Caco-2 (cell line): ENCODE measurements around the gene BTBD16. TPM values are rescaled to one million over a fixed set of nuclear protein-coding genes. Genes with fewer than 3 reads are reported as not detected.

ENCODE experiments used
- BruUV-seq: library from RNA; stranded (reverse); fragments of 400-500 nt; replicated peaks from 2 replicates; lab custom pipeline; 2021; lab: Mats Ljungman, UMichigan
- CTCF ChIA-PET: fragments of 300-600 bp; sonication (Branson Sonifier 250); formaldehyde crosslinking; loops from one replicate; lab custom pipeline; 2022; ENCODE audit warnings: antibody characterized with exemption; lab: Charles Lee
- POLR2A ChIA-PET: fragments of 300-600 bp; sonication (Branson Sonifier 250); formaldehyde crosslinking; loops from one replicate; lab custom pipeline; 2022; ENCODE audit warnings: antibody characterized with exemption; lab: Charles Lee
- DNase-seq, 2 experiments: peaks; one replicate each; pipeline versions ENCODE4 v3.0.0 to v3.0.0-alpha.2; 2020 to 2022
- H3K27me3 ChIP-seq: replicated peaks from 2 replicates; pipeline ENCODE4 v1.6.0; 2011; ENCODE audit warnings: low read length; ENCODE audit not compliant: control insufficient read depth, insufficient read depth
- H3K36me3 ChIP-seq: 2 replicates; pipeline ENCODE4 v1.5.1; 2011; ENCODE audit warnings: low read length; ENCODE audit not compliant: control insufficient read depth, insufficient read depth
- H3K4me1 ChIP-seq: fragments of 250-450 bp; sonication (Bioruptor Pico); 2 replicates; pipeline ENCODE4 v1.5.1; 2020; ENCODE audit warnings: mild to moderate bottlenecking
- H3K4me3 ChIP-seq: 2 replicates; pipeline ENCODE4 v1.5.1; 2011; ENCODE audit warnings: low read depth, mild to moderate bottlenecking, control low read depth, low read length
- H3K9me3 ChIP-seq: fragments of 250-450 bp; sonication (Bioruptor Pico); 2 replicates; pipeline ENCODE4 v1.5.1; 2020; ENCODE audit warnings: mild to moderate bottlenecking, moderate library complexity
- H3K27ac Mint-ChIP-seq: one replicate; pipeline ENCODE4 v1.8.0; 2022; ENCODE audit warnings: mixed read lengths; ENCODE audit not compliant: unreplicated experiment
- H3K27me3 Mint-ChIP-seq: one replicate; pipeline ENCODE4 v1.8.0; 2022; ENCODE audit warnings: mixed read lengths; ENCODE audit not compliant: insufficient read depth, unreplicated experiment
- H3K36me3 Mint-ChIP-seq: one replicate; pipeline ENCODE4 v1.8.0; 2022; ENCODE audit warnings: mild to moderate bottlenecking, mixed read lengths; ENCODE audit not compliant: insufficient read depth, unreplicated experiment
- H3K4me1 Mint-ChIP-seq: one replicate; pipeline ENCODE4 v1.8.0; 2022; ENCODE audit warnings: low read depth, mixed read lengths; ENCODE audit not compliant: unreplicated experiment
- H3K4me3 Mint-ChIP-seq: one replicate; pipeline ENCODE4 v1.8.0; 2022; ENCODE audit warnings: mild to moderate bottlenecking, moderate library complexity, mixed read lengths; ENCODE audit not compliant: unreplicated experiment
- H3K9me3 Mint-ChIP-seq: one replicate; pipeline ENCODE4 v1.8.0; 2022; ENCODE audit warnings: mixed read lengths; ENCODE audit not compliant: unreplicated experiment
- intact Hi-C: fragments of 100-400 bp; cut with micrococcal nuclease; formaldehyde crosslinking; loops from one replicate; pipeline ENCODE4 v1.10.0; 2022; ENCODE audit not compliant: unreplicated experiment
- total RNA-seq: library from RNA; stranded (reverse); gene quantifications from 2 replicates; pipeline ENCODE4 v1.2.3, GENCODE V29; 2022
- TF ChIP-seq, protein P1 (sequence below), 2 experiments: fragments of 200-600 bp in 1 of 2; IDR thresholded peaks; 1 replicate in 1 of 2; 2 replicates in 1 of 2; pipeline versions ENCODE4 v1.5.1 to v1.8.0; 2011 to 2022; ENCODE audit warnings: antibody characterized with exemption in 1 of 2, control low read depth in 1 of 2, inconsistent platforms in 1 of 2, low read depth in 1 of 2, low read length in 1 of 2, mild to moderate bottlenecking in 1 of 2, moderate library complexity in 1 of 2; ENCODE audit not compliant: insufficient read depth in 1 of 2, severe bottlenecking in 1 of 2, unreplicated experiment in 1 of 2

BTBD16 gene
- total RNA-seq, 1 experiment from 2014 or later, result not detected

DNA sequence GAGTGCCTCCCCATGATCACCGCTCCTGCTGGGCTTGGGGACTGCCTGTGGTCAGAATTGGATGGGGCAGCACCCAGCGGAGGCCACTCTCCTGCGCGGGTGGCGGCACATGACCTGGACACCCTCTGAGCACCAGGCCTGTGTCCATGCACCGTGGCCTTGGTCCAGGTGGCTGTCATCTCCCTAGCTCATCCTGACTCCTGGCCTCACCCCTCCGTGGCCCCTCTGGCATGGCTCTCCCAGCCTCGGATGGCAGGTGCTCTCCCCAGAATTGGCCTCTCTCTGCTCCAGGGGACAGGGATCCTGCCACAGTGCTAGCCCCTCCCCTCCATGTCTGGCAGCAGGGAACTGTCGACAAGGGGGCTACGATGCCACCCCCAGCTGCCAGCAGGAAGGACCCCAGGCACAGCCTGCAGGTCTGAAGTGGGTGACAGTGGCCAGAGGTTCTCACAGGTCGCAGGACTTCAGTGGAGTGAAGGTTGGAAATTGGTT is 37.2 kb upstream of the BTBD16 start:
- ChIA-PET CTCF (no interaction called here), POLR2A (no interaction called here)
- Mint-ChIP-seq H3K36me3 (peaks cover 62% of the 10 kb centered on the region), H3K4me3 (no peak overlapping the region), H3K4me1 (no peaks in the 10 kb centered on the region), H3K27ac (no peak overlapping the region), H3K27me3 (no peaks in the 10 kb centered on the region), H3K9me3 (no peaks in the 10 kb centered on the region)
- no TSS peak for BruUV-seq
- no peaks in the 10 kb centered on the region for H3K4me1 ChIP-seq
- H3K4me3 ChIP-seq, result no peak overlapping the region
- TF ChIP-seq, protein P1, sequence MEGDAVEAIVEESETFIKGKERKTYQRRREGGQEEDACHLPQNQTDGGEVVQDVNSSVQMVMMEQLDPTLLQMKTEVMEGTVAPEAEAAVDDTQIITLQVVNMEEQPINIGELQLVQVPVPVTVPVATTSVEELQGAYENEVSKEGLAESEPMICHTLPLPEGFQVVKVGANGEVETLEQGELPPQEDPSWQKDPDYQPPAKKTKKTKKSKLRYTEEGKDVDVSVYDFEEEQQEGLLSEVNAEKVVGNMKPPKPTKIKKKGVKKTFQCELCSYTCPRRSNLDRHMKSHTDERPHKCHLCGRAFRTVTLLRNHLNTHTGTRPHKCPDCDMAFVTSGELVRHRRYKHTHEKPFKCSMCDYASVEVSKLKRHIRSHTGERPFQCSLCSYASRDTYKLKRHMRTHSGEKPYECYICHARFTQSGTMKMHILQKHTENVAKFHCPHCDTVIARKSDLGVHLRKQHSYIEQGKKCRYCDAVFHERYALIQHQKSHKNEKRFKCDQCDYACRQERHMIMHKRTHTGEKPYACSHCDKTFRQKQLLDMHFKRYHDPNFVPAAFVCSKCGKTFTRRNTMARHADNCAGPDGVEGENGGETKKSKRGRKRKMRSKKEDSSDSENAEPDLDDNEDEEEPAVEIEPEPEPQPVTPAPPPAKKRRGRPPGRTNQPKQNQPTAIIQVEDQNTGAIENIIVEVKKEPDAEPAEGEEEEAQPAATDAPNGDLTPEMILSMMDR (IDR thresholded peaks at IDR 0.05; ENCODE audit: insufficient read depth in 1 of 2, low read depth in 1 of 2, low read length in 1 of 2, severe bottlenecking in 1 of 2, unreplicated experiment in 1 of 2), result no peak
- intact Hi-C loops, result no loop called here
- H3K27me3 ChIP-seq, result no peaks in the 10 kb centered on the region
- no peaks in the 10 kb centered on the region for H3K9me3 ChIP-seq
- no peak for DNase-seq
- H3K36me3 ChIP-seq, result peaks cover 5% of the 10 kb centered on the region

DNA sequence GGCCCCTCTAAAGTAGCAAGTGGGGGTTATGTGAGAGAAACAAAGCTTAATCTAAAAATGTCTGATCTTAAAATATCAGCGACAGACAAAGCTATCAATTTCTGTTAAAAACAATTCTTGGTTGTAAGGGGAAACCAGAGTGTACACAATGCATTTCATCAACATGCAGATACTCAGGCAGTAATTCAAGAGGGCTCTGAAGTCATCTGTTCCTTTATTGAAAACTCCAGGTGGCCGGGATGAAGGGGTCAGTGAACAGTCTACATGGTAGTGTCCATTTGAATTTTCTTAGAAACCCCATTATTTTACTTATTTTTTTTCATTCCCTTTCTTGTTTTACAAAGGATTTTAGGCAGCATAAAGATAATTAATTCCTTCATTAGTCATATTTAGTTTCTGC is 36.7 kb upstream of the BTBD16 start:
- ChIA-PET CTCF (no interaction called here), POLR2A (no interaction called here)
- Histone ChIP-seq H3K4me1 (no peaks in the 10 kb centered on the region), H3K9me3 (no peaks in the 10 kb centered on the region), H3K4me3 (no peak overlapping the region), H3K36me3 (peaks cover 5% of the 10 kb centered on the region), H3K27me3 (no peaks in the 10 kb centered on the region)
- intact Hi-C loops, result no loop called here
- H3K4me3 Mint-ChIP-seq, result no peak overlapping the region
- H3K9me3 Mint-ChIP-seq, result no peaks in the 10 kb centered on the region
- TF ChIP-seq, protein P1 (IDR thresholded peaks at IDR 0.05; ENCODE audit: insufficient read depth in 1 of 2, low read depth in 1 of 2, low read length in 1 of 2, severe bottlenecking in 1 of 2, unreplicated experiment in 1 of 2), result no peak
- H3K36me3 Mint-ChIP-seq, result peaks cover 62% of the 10 kb centered on the region
- H3K27ac Mint-ChIP-seq, result no peak overlapping the region
- no TSS peak for BruUV-seq
- no peaks in the 10 kb centered on the region for H3K27me3 Mint-ChIP-seq
- DNase-seq, result no peak
- H3K4me1 Mint-ChIP-seq, result no peaks in the 10 kb centered on the region

DNA sequence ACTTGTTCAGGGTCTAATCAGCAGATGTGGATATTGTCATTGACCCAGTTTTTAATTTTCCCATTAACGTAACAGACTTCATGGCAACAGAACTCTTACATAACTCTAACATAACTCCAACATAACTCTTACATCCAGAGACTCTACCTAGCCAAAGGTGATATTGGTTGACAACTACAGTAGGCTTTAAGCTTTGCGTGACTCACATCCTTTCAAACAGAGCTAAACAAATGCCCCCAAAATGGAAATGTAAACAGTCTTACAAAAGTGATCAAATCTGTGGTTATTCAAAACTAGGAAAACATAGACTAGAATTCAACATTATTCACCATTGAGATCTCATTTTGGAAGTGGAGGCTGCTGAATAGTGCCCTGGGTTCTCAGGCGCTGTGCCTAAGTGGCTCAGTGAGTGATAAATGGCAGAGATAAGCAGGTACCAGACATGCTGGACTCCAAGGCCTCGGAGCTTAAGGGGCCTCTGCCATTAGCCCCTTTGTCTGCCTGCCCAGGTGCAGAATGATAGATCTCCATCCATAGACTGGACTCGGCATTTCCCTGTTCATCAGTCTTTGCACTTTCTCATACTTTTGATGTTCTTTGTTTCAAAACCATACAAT is 34.3 kb upstream of the BTBD16 start:
- no peak overlapping the region for H3K4me3 Mint-ChIP-seq
- H3K36me3 ChIP-seq, result peaks cover 5% of the 10 kb centered on the region
- ChIA-PET POLR2A (no interaction called here), CTCF (no interaction called here)
- H3K4me3 ChIP-seq, result no peak overlapping the region
- no peak overlapping the region for H3K27ac Mint-ChIP-seq
- H3K27me3 Mint-ChIP-seq, result no peaks in the 10 kb centered on the region
- H3K36me3 Mint-ChIP-seq, result peaks cover 65% of the 10 kb centered on the region
- BruUV-seq, result no TSS peak
- H3K9me3 ChIP-seq, result no peaks in the 10 kb centered on the region
- intact Hi-C loops, result no loop called here
- no peak for DNase-seq
- H3K27me3 ChIP-seq, result no peaks in the 10 kb centered on the region
- H3K9me3 Mint-ChIP-seq, result no peaks in the 10 kb centered on the region
- no peaks in the 10 kb centered on the region for H3K4me1 Mint-ChIP-seq
- no peaks in the 10 kb centered on the region for H3K4me1 ChIP-seq
- TF ChIP-seq, protein P1 (IDR thresholded peaks at IDR 0.05; ENCODE audit: insufficient read depth in 1 of 2, low read depth in 1 of 2, low read length in 1 of 2, severe bottlenecking in 1 of 2, unreplicated experiment in 1 of 2), result no peak
